NCI-H2081 (cell line): Measurements from ENCODE around the gene HOXC10.

ENCODE experiments used
- DNase-seq, 2 experiments: peaks; one replicate each; lab custom pipeline; 2025; lab: John Stamatoyannopoulos, UW

The HOXC10 gene

GRCh38 chr12:54003625-54004024 lies 18.7 kb downstream of the HOXC10 start:
- no peak for DNase-seq

GRCh38 chr12:54004063-54004840 lies 19.3 kb downstream of the HOXC10 start:
- DNase-seq = no peak

GRCh38 chr12:54004841-54005530 lies 20.0 kb downstream of the HOXC10 start:
- DNase-seq = no peak

GRCh38 chr12:54005531-54005852 lies 20.5 kb downstream of the HOXC10 start:
- no peak for DNase-seq

- DNase-seq = peak; percentile 52 to 66
These were observed 21.1 kb downstream of the HOXC10 start for GRCh38 chr12:54005853-54006558.

GRCh38 chr12:54006559-54007220 lies 21.7 kb downstream of the HOXC10 start:
- no peak for DNase-seq

GRCh38 chr12:54007538-54008259 lies 22.8 kb downstream of the HOXC10 start:
- DNase-seq = no peak

- DNase-seq = no peak
These were observed 23.3 kb downstream of the HOXC10 start for GRCh38 chr12:54008260-54008552.

GRCh38 chr12:54009171-54010052 lies 24.5 kb downstream of the HOXC10 start:
- no peak for DNase-seq

GRCh38 chr12:54010053-54010971 lies 25.4 kb downstream of the HOXC10 start:
- DNase-seq = no peak

- DNase-seq = no peak
These were observed 26.2 kb downstream of the HOXC10 start for GRCh38 chr12:54010972-54011664.

GRCh38 chr12:54011665-54012532 lies 27.0 kb downstream of the HOXC10 start:
- DNase-seq = no peak

- no peak for DNase-seq
These were observed 27.9 kb downstream of the HOXC10 start for GRCh38 chr12:54012631-54013409.

GRCh38 chr12:54014377-54015017 lies 29.6 kb downstream of the HOXC10 start:
- DNase-seq = no peak

- no peak for DNase-seq
These were observed 30.3 kb downstream of the HOXC10 start for GRCh38 chr12:54015018-54015931.

GRCh38 chr12:54016051-54016450 lies 31.1 kb downstream of the HOXC10 start:
- no peak for DNase-seq
